Trophoblast cell (in vitro differentiated cells and primary cell): Measurements from ENCODE around the gene XIRP1.

Source experiments
- DNase-seq, 2 donors: peaks; one replicate each; pipeline ENCODE4 v3.0.0-alpha.2; 2016
- H2AFZ ChIP-seq: 2 replicates; pipeline ENCODE4 v1.6.1; 2013; ENCODE audit warnings: low read length, moderate library complexity, mild to moderate bottlenecking; ENCODE audit not compliant: insufficient read depth, poor library complexity
- H2AK5ac ChIP-seq: 2 replicates; pipeline ENCODE4 v1.6.1; 2013; ENCODE audit warnings: mild to moderate bottlenecking, low read length
- H2BK120ac ChIP-seq: 2 replicates; pipeline ENCODE4 v1.6.1; 2013; ENCODE audit warnings: low read length, mild to moderate bottlenecking, moderate library complexity; ENCODE audit not compliant: insufficient read depth, poor library complexity
- H2BK12ac ChIP-seq: 2 replicates; pipeline ENCODE4 v1.6.1; 2013; ENCODE audit warnings: mild to moderate bottlenecking, low read length, moderate library complexity
- H2BK5ac ChIP-seq: 2 replicates; pipeline ENCODE4 v1.6.1; 2013; ENCODE audit warnings: low read length, low read depth, moderate library complexity, mild to moderate bottlenecking; ENCODE audit not compliant: poor library complexity
- H3K14ac ChIP-seq: 2 replicates; pipeline ENCODE4 v1.6.1; 2013; ENCODE audit warnings: mild to moderate bottlenecking, low read length
- H3K18ac ChIP-seq: 2 replicates; pipeline ENCODE4 v1.6.1; 2013; ENCODE audit warnings: mild to moderate bottlenecking, low read length
- H3K23ac ChIP-seq: 2 replicates; pipeline ENCODE4 v1.6.1; 2013; ENCODE audit warnings: low read length
- H3K27ac ChIP-seq: 2 replicates; pipeline ENCODE4 v1.5.1; 2013; ENCODE audit warnings: low read depth, mild to moderate bottlenecking, inconsistent platforms, low read length, moderate library complexity
- H3K27me3 ChIP-seq: 2 replicates; pipeline ENCODE4 v1.6.1; 2013; ENCODE audit warnings: inconsistent platforms, mild to moderate bottlenecking, low read length, moderate library complexity; ENCODE audit not compliant: insufficient read depth
- H3K36me3 ChIP-seq, 2 experiments: 1 replicate in 1 of 2; 2 replicates in 1 of 2; pipeline ENCODE4 v1.6.1; 2013; ENCODE audit warnings: low read length in 2 of 2, mild to moderate bottlenecking in 2 of 2, moderate library complexity in 1 of 2; ENCODE audit not compliant: insufficient read depth in 2 of 2, control insufficient read depth in 1 of 2
- H3K4ac ChIP-seq: 2 replicates; pipeline ENCODE4 v1.6.1; 2013; ENCODE audit warnings: low read depth, mild to moderate bottlenecking, low read length, moderate library complexity
- H3K4me1 ChIP-seq, 2 experiments: 1 replicate in 1 of 2; 2 replicates in 1 of 2; pipeline ENCODE4 v1.6.1; 2013; ENCODE audit warnings: low read length in 2 of 2, mild to moderate bottlenecking in 2 of 2, moderate library complexity in 1 of 2; ENCODE audit not compliant: insufficient read depth in 2 of 2, control insufficient read depth in 1 of 2
- H3K4me2 ChIP-seq: 2 replicates; pipeline ENCODE4 v1.6.1; 2013; ENCODE audit warnings: inconsistent platforms, mild to moderate bottlenecking, low read length, moderate library complexity
- H3K4me3 ChIP-seq: 2 replicates; pipeline ENCODE4 v1.5.1; 2013; ENCODE audit warnings: mild to moderate bottlenecking, low read depth, low read length, inconsistent platforms
- H3K79me1 ChIP-seq: one replicate; pipeline ENCODE4 v1.6.1; 2013; ENCODE audit warnings: low read length
- H3K79me2 ChIP-seq: 2 replicates; pipeline ENCODE4 v1.6.1; 2013; ENCODE audit warnings: low read length, mild to moderate bottlenecking; ENCODE audit not compliant: control insufficient read depth, insufficient read depth, poor library complexity
- H3K9ac ChIP-seq: 2 replicates; pipeline ENCODE4 v1.6.1; 2013; ENCODE audit warnings: mild to moderate bottlenecking, low read length
- H3K9me3 ChIP-seq: 2 replicates; pipeline ENCODE4 v1.6.1; 2013; ENCODE audit warnings: low read depth, mild to moderate bottlenecking, control low read depth, inconsistent platforms, low read length; ENCODE audit not compliant: insufficient read depth
- H4K12ac ChIP-seq: 2 replicates; pipeline ENCODE4 v1.6.1; 2013; ENCODE audit warnings: low read depth, mild to moderate bottlenecking, low read length, moderate library complexity
- H4K8ac ChIP-seq: 2 replicates; pipeline ENCODE4 v1.6.1; 2013; ENCODE audit warnings: low read depth, mild to moderate bottlenecking, low read length, moderate library complexity
- H4K91ac ChIP-seq: one replicate; pipeline ENCODE4 v1.6.1; 2013; ENCODE audit warnings: low read depth, mild to moderate bottlenecking, low read length, moderate library complexity
- WGBS: extraction: QIAGEN DNeasy Blood & Tissue Kit; methylation state at CpG from one replicate; pipeline ENCODE4 v1.1.7; 2013; ENCODE audit warnings: missing lambda C conversion rate; ENCODE audit not compliant: insufficient read length, insufficient coverage; ENCODE audit errors: extremely low coverage; 5-methylcytosine and 5-hydroxymethylcytosine counted together

Gene XIRP1

DNA sequence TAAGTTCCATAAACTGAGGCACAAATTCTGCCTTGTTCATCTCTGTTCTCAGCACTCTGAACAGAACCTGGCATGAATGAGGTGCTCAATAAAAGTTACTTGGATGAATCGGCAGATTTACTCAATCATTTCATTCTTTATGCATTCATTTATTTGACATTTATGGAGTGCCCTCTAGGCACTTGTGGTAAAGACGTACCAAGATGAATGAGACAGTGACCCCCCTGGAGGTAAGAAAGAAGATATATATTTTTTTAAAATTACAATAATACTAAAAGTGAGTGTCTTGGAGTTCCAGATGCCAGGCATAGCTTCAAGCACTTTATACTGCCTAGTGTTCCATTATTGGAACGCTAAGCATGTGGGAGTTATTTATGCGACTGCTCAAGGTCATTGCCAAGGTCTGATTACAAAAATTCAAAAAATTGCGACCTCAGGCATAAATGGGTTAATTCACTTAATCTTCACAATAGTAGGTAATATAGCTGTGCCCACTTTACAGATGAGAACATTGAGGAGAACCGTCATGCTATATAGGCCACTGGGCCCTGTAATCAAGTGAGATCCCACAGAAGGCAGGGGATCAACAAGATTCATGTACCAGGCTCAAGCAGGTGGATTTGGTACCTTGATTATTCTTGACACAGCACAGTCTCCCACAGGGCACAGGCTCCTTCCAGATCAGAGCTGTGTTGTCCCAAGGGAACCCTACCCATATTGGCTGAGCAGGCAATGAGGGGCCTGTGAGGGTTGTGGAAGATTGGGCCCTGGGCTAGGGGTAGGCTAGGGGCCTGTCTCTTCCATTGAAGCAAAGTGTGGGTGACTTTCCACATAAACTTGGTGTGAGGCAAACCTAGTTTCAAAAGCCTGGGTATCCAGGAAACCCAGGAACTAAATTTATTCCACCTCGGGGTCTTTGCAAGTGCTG lies 10.7 kb downstream of the XIRP1 start:
- Histone ChIP-seq H2BK12ac (no peak overlapping the region), H4K8ac (no peak overlapping the region), H3K79me2 (peaks cover 8% of the 10 kb centered on the region), H3K4me2 (no peak overlapping the region), H2BK120ac (no peak overlapping the region), H3K14ac (no peak overlapping the region), H3K18ac (no peak overlapping the region), H2AK5ac (no peak overlapping the region), H3K79me1 (peaks cover 20% of the 10 kb centered on the region), H3K4me1 (peaks cover 15 to 22% of the 10 kb centered on the region in 2 experiments), H4K12ac (no peak overlapping the region), H3K4ac (no peak overlapping the region), H3K9ac (no peak overlapping the region), H4K91ac (peak overlapping the region; percentile 28), H3K23ac (no peak overlapping the region), H3K27me3 (no peaks in the 10 kb centered on the region), H2BK5ac (no peak overlapping the region), H3K36me3 (no peaks in the 10 kb centered on the region), H2AFZ (no peak overlapping the region), H3K27ac (no peak overlapping the region), H3K4me3 (no peak overlapping the region), H3K9me3 (no peaks in the 10 kb centered on the region)
- no peak for DNase-seq
- WGBS: no CpG with 5 or more reads among the region's 7 CpGs

DNA sequence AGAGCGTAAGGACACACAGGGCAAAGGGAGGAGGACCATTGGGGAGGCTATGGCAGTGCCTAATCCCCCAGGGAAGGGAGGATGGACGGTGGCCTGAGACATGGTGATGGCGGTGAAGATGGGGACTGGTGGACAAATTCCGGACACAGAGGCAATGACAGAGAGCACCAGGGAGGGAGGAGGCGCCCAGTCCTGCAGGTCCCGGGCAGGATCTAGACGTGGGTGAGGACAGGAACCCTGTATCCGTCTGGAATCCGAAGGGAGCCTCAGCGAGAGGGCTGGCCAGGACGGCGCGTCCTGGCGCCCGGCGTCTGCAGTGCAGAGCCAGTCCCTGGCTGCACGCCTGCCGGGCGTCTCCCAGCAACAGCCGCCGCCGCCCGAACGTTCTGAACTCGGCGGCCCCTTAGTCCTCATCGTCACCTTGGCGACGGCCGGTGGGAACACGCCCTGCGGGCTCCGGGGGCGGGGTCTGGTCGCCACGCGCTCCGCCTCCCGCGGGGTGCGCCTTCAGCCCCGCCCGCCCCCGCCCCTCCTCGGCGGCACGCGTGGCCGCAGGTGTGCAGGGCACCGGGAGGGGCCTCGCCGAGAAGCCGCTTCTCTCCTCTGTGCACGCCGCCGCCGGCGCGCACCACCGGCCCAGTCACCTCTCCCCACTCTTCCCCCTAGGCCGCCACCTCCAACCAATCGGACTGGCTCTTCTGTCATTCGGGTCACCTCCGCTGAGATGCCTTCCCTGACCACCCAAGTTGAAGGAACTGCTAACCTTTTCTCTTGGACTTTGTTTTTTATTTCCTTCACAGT lies 11.6 kb downstream of the XIRP1 start:
- Histone ChIP-seq H3K4me3 (no peak overlapping the region), H3K23ac (no peak overlapping the region), H2BK120ac (peak overlapping the region; percentile 67), H3K79me1 (peaks cover 24% of the 10 kb centered on the region), H3K4me2 (peak overlapping the region; percentile 61), H2BK12ac (peak overlapping the region; percentile 66), H3K9me3 (no peaks in the 10 kb centered on the region), H3K9ac (no peak overlapping the region), H4K12ac (peak overlapping the region; percentile 45), H3K27ac (peak overlapping the region; percentile 42), H3K79me2 (peaks cover 8% of the 10 kb centered on the region), H3K4me1 (peaks cover 23 to 29% of the 10 kb centered on the region in 2 experiments), H3K14ac (peak overlapping the region; percentile 78), H2AK5ac (peak overlapping the region; percentile 71), H4K91ac (peak overlapping the region; percentile 76), H4K8ac (peak overlapping the region; percentile 68), H3K36me3 (no peaks in the 10 kb centered on the region), H2BK5ac (peak overlapping the region; percentile 32), H2AFZ (peak overlapping the region; percentile 92), H3K4ac (peak overlapping the region; percentile 57), H3K27me3 (no peaks in the 10 kb centered on the region), H3K18ac (peak overlapping the region; percentile 65)
- no CpG with 5 or more reads among the region's 64 CpGs for WGBS
- DNase-seq: peak; percentile 86 to 89

DNA sequence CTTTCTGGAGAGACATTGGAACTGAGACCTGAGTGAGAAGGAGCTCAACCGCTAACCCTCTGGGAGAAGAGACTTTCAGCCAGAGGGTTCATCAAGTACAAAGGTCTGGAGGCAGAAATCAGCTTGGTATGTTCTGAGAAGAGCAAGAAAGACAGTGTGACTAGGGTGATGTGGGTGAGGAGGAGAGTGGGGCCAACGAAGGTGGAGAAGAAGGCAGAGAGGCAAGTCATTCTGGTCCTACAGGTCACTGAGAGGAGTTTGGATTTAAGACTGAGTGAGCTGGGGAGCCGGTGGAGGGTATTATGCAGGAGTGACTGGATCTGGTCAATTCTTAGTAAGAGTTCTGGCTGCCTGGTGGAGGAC lies 12.2 kb downstream of the XIRP1 start:
- peak overlapping the region; percentile 76 for H4K91ac ChIP-seq
- peak overlapping the region; percentile 92 for H2AFZ ChIP-seq
- H3K27me3 ChIP-seq: no peaks in the 10 kb centered on the region
- peak; percentile 24 to 62 for DNase-seq
- peak overlapping the region; percentile 65 for H3K18ac ChIP-seq
- peak overlapping the region; percentile 66 for H2BK12ac ChIP-seq
- peak overlapping the region; percentile 32 for H2BK5ac ChIP-seq
- peak overlapping the region; percentile 45 for H4K12ac ChIP-seq
- H3K4me1 ChIP-seq: peaks cover 25 to 29% of the 10 kb centered on the region in 2 experiments
- H3K79me1 ChIP-seq: peaks cover 24% of the 10 kb centered on the region
- no peak overlapping the region for H3K4me3 ChIP-seq
- no peaks in the 10 kb centered on the region for H3K36me3 ChIP-seq
- H3K4ac ChIP-seq: peak overlapping the region; percentile 57
- peak overlapping the region; percentile 61 for H3K4me2 ChIP-seq
- no peaks in the 10 kb centered on the region for H3K9me3 ChIP-seq
- peak overlapping the region; percentile 42 for H3K27ac ChIP-seq
- H2AK5ac ChIP-seq: peak overlapping the region; percentile 71
- peak overlapping the region; percentile 68 for H4K8ac ChIP-seq
- H2BK120ac ChIP-seq: peak overlapping the region; percentile 67
- H3K79me2 ChIP-seq: peaks cover 8% of the 10 kb centered on the region
- no CpG with 5 or more reads among the region's 3 CpGs for WGBS
- no peak overlapping the region for H3K23ac ChIP-seq
- H3K14ac ChIP-seq: peak overlapping the region; percentile 78
- H3K9ac ChIP-seq: no peak overlapping the region

DNA sequence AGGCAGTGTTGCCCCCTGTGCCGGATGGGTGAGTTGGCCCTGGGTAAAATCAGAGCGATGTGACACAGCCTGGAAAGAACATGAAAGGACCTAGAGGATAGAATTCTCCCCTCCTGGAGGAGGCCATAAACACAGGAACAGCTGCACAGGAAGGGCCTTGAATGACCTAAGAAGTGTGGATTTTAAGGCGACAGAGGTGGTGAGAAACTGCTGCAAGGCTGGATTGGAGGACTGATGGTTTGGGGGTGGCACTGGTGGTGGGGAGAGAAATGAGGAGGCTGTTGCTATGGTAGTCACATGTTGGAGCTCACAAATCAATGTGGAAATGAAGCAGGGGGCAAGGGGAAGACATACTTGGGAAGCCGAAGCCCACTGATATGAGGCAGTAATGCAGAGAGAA lies 13.8 kb downstream of the XIRP1 start:
- Histone ChIP-seq H3K4me2 (peak overlapping the region; percentile 36), H3K27me3 (no peaks in the 10 kb centered on the region), H2BK120ac (peak overlapping the region; percentile 85), H3K18ac (peak overlapping the region; percentile 10), H3K4ac (no peak overlapping the region), H3K9me3 (no peaks in the 10 kb centered on the region), H4K8ac (peak overlapping the region; percentile 6), H3K23ac (no peak overlapping the region), H3K9ac (no peak overlapping the region), H3K79me1 (peaks cover 27% of the 10 kb centered on the region), H3K79me2 (peaks cover 8% of the 10 kb centered on the region), H2BK5ac (no peak overlapping the region), H2AFZ (no peak overlapping the region), H4K12ac (no peak overlapping the region), H2BK12ac (peak overlapping the region; percentile 21), H3K4me1 (peaks cover 29 to 32% of the 10 kb centered on the region in 2 experiments), H4K91ac (peak overlapping the region; percentile 7), H2AK5ac (peak overlapping the region; percentile 23), H3K36me3 (no peaks in the 10 kb centered on the region), H3K14ac (peak overlapping the region; percentile 70), H3K27ac (peak overlapping the region; percentile 24), H3K4me3 (no peak overlapping the region)
- WGBS: no CpG with 5 or more reads among the region's 4 CpGs
- DNase-seq: peak in 1 of 2 donors; percentile 18
